SU-DHL-6 (cell line): ENCODE measurements around the gene PSMC5.

Experiments
- CTCF ChIP-seq: fragments of 200-600 bp; sonication (generic); IDR thresholded peaks from one replicate; pipeline ENCODE4 v1.5.1; 2017; ENCODE audit warnings: antibody characterized with exemption, mild to moderate bottlenecking, low read length, moderate library complexity; ENCODE audit not compliant: insufficient read depth, poor library complexity, severe bottlenecking
- EZH2phosphoT487 ChIP-seq: fragments of 200-600 bp; sonication (generic), shearing (Covaris generic); conservative IDR thresholded peaks from 2 replicates; pipeline ENCODE4 v1.6.1; 2018; ENCODE audit warnings: mild to moderate bottlenecking, antibody characterized with exemption, low read length, moderate library complexity, mixed read lengths

- TF ChIP-seq CTCF (no peak), EZH2phosphoT487 (no peak)
These were observed 10.8 kb downstream of the PSMC5 start for GRCh38 chr17:63837962-63838600.
